RPMI7951 (cell line): ENCODE measurements around the gene SUCLG2. TPM values are rescaled to one million over a fixed set of nuclear protein-coding genes. Genes with fewer than 3 reads are reported as not detected.

Source experiments
- DNase-seq: peaks from one replicate; pipeline ENCODE4 v3.0.0-alpha.2; 2012; ENCODE audit warnings: low read depth
- total RNA-seq: library from RNA; depleted of rRNA; stranded (reverse); fragments of >200 nt; shearing (Covaris generic); gene quantifications from 2 replicates; pipeline ENCODE4 v1.2.3, GENCODE V29; 2014

SUCLG2 gene
- total RNA-seq, 1 experiment from 2014 or later: 70.8 TPM

GRCh38 chr3:67389176-67389575 lies 265.2 kb downstream of the SUCLG2 start:
- DNase-seq: no peak

GRCh38 chr3:67388738-67389137 lies 265.7 kb downstream of the SUCLG2 start:
- DNase-seq: no peak

DNA sequence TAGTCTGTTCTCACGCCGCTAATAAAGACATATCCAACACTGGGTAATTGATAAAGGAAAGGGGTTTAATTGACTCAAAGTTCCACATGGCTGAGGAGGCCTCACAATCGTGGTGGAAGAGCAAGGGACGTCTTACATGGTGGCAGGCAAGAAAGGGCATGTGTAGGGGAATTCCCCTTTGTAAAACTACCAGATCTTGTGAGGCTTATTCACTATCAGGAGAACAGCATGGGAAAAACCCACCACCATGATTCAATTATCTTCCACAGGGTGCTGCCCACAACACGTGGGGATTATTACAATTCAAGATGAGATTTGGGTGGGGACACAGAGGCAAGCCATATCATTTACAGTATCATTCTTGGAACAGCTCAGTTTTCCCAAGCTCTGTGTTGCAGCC lies 268.0 kb downstream of the SUCLG2 start:
- DNase-seq: peak; percentile 11

GRCh38 chr3:67384760-67385397 lies 269.5 kb downstream of the SUCLG2 start:
- peak; percentile 31 for DNase-seq

GRCh38 chr3:67384016-67384415 lies 270.4 kb downstream of the SUCLG2 start:
- DNase-seq: no peak

DNA sequence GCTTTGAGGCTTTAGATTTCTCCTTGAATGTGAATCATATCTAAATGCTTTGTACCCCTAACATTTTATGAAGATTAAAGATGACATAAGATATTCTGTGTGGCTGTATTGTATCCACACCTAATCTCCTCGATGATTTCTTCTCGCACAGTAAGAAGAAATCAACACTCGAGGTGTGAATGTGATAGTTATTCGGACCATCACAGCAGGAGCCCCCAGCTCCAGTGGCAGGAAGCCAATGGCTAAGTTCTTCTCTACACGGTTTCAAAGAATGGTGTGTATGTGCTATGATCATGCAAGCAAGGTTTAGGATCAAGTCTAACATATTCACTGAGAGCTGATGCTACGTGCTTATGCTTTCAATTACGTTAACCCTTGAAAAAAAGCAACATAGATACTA lies 271.0 kb downstream of the SUCLG2 start:
- DNase-seq: no peak

GRCh38 chr3:67382536-67382935 lies 271.9 kb downstream of the SUCLG2 start:
- DNase-seq: no peak

DNA sequence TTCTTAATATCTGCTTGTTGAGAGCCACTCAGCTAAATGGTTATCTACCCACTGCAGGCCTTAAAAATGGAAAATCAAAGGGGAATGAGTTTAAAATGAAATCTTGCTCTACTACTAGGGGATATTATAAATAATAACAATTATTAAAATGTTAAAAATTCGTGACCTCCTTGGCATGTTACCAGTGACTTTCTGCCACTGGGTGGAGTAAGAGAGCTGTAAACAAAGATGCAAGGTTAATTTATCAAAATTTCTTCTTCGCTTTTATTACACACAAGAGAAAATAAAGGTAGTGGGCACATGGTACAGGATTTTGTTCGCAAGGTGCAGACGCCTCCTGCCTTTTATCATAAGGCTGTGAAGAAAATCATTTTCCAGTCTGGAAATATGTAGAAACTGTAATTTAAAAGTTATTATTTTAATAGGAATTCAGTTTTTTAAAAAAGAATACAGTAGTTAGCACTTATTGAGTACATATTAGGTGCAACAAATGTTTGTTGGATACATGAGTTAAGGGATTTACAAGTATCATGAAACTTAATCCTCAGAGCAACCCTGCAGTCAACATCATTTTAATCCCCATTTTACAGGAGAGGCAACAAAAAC lies 272.6 kb downstream of the SUCLG2 start:
- DNase-seq: peak; percentile 11

DNA sequence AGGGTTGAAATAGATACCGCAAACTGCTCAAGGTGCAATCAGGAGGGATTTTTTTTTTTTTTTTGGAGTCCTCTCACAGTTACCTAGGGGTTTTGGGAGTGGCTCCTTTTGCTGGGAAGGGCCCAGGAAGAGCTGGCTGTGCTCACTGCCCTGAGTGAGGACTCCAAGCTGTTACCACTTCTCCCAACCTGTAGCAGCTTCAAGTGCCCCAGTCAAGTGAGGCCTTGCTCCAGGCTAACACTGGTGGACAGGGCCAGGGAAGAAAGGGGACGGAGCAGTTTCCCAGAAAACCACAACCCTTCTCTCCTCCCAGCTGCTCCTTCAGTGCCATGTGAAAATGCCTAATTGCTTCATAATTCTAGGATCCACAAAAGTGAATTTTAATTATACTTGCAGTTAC lies 274.3 kb downstream of the SUCLG2 start:
- no peak for DNase-seq

GRCh38 chr3:67377299-67377698 lies 277.1 kb downstream of the SUCLG2 start:
- DNase-seq: no peak

DNA sequence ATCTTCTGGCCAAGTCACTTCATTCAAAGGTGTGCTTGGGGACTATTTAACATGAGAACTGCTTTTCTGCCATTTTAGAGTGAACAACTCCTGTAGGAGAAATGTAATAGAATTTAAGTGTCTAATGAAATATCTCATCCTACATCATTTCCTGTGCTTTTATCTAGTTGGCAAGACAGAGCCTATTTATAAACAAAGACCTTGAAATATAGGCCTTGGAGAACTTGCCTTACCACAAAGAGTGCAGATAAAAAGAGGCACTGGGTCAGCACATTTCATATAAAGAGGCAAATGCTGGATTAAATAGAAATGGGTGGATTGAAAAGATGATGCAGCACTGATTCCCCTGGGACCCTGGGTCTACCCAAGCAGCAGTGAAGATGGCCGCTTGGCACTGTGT lies 278.0 kb downstream of the SUCLG2 start:
- DNase-seq: no peak

DNA sequence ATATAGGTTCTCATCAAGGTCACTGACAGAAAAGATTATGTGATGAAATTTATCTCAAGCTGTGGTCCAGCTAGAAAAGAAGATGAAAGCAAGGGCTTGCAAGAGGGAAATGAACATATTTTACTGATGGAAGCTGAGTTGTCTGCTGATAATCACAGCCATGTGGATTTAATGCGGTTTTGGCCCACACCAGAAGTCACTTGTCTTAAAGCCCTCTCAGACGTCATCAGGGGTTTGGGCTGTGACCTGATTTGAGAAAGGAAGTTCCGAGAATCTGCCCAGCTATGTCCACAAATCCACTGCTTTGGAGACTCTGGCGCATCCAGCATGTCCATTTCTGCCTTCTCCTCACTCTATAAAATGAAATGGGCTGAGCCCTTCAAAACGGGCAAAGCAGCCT lies 278.4 kb downstream of the SUCLG2 start:
- DNase-seq: no peak

DNA sequence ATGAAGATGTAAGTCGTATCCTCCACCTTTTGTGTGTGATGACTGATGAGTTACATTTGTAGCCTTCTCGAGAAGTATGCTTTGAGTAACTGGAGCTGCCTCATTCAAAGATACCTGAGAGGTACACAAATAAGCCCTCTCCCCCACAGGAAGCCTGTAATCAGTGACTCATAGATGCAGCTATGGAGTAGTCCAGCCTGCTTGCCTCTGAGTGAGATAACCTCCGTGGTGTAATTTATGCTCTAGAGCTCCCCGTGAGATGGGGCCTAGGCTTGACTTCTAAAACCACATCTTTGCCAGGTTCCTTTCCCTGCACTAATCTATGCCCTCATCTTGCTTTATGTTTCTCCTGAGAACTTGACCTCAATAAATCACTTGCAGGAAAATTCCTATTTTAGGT lies 291.7 kb downstream of the SUCLG2 start:
- no peak for DNase-seq

GRCh38 chr3:67361770-67362169 lies 292.6 kb downstream of the SUCLG2 start:
- no peak for DNase-seq

DNA sequence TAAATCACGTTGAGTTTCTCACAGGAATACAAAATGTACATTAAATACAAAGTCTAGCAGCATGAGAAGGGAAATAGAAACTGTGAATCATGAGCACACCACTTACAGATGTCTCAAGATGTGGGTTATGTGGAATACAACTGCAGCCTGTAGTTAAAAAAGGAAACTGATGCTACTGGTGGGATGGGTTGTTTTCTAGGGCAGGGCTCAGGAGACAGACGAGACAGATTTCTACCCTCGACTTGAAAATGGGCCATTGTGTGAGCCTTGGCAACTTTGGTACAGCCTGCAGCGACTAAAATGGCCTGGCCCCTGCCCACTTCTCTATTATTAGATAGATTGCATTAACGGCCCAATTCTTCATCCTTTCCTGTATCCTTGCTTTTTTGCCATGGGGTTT lies 293.1 kb downstream of the SUCLG2 start:
- DNase-seq: no peak

DNA sequence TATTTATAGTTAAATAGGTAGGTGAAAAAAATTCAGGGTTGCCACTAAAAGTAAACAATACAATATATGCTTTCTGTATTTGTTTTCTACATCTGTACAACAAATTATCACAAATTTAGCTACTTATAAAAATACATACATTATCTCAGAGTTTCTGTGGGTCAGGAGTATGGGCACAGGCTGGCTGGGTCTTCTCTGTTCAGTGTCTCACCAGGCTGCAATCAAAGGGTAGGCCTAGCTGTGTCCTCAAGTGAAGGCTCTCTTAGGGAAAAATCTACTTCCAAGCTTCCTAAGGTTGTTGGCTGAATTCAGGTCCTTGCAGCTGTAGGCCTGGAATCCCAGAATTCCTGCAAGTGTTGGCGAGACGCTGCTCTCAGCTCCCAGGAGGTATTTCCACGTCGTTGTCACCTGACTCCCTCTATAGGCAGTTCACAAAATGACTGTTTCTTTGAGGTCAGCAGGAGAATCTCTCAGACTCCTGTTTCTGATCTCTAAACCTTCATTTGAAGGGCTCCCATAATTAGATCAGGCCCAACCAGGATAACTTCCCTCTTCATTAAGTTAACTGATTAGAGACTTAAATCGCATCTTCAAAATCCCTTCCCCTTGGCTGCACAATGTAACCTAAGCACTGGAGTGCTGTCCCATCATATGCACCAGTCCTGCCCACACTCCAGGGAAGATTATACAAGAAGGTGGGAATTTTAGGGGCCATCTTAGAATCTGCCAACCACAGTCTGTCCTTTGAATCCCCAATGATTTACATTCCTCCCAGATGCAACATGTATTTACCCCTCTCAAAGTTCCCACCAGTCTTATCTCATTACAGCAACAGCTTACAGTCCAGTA lies 296.6 kb downstream of the SUCLG2 start:
- peak; percentile 30 for DNase-seq

DNA sequence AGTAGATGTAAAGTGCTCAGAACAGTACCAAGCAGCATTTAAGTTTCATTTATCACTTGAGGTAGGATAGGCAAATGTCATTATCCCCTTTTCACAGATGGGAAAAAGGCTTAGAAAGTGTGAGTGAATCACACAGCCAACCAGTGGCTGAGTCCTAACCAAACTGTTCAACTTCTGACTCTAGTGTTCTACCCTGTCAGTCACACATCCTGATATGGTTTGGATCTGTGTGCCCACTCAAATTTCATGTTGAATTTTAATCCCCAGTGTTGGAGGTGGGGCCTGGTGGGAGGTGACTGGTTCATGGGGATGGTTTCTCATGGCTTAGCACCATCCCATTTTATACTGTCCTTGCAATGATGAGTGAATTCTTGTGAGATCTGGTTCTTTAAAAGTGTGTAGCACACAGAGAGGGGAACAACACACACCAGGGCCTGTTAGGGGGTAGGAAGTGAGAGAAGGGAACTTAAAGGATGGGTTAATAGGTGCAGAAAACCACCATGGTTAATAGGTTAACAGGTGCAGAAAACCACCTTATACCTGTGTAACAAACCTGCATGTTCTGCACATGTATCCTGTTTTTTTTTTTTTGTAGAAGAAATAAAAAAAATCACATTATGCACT lies 304.7 kb downstream of the SUCLG2 start:
- peak; percentile 66 for DNase-seq

- DNase-seq: no peak
Observed at GRCh38 chr3:67346081-67346480, 308.3 kb downstream of the SUCLG2 start.

GRCh38 chr3:67335813-67336212 lies 318.6 kb downstream of the SUCLG2 start:
- DNase-seq: peak; percentile 27

DNA sequence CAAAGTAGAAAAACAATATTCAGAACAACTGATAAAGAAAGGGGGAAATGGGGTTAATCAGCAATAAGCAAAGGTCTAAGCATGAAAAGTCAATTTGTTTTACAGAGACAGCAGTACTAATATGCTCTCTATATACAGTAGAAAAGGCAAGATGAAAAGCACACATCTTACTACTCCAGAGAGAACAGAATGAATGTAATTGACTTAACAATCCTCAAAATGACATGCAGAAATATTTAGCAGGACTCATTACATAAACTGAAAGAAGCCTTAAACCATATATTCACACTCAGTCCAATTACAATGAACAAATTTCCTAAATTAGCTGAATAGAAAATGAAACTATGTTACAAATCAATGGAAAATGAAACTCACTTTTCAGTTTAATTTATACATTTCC lies 319.8 kb downstream of the SUCLG2 start:
- no peak for DNase-seq

- no peak for DNase-seq
Observed at GRCh38 chr3:67329358-67329757, 325.1 kb downstream of the SUCLG2 start.

- no peak for DNase-seq
Observed at GRCh38 chr3:67327582-67327981, 326.8 kb downstream of the SUCLG2 start.

DNA sequence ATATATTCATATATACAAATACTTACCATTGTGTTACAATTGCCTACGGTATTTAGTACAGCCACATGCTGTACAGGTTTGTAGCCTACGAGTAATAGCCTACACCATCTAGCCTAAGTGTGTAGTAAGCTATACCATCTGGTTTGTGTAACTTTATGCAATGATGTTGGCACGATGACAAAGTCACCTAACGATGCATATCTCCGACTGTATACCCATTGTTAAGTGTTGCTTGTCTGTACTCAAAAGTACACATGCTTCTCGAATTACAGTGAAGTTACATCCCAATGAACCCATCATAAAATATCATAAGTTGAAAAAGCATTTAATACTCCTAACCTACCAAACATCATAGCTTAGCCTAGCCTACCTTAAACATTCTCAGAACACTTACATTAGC lies 329.2 kb downstream of the SUCLG2 start:
- no peak for DNase-seq
